ENCODE measurements around the gene MRPL38. TPM values are rescaled to one million over a fixed set of nuclear protein-coding genes. Genes with fewer than 3 reads are reported as not detected.

Gene MRPL38
- polyA plus RNA-seq, 1 of the 3 experiments (the other 2 are of a cell fraction), result 93.9 TPM

GRCh38 chr17:75899353-75899752, 5.3 kb downstream of the MRPL38 start:
- H3K9ac ChIP-seq, result no peak overlapping the region
- peaks cover 26 to 42% of the 10 kb centered on the region in 2 experiments for H3K36me3 ChIP-seq (replicated peaks in 1 of 2; ENCODE audit: control insufficient read depth in 1 of 2, insufficient read depth in 2 of 2, low read length in 1 of 2)
- no peaks in the 10 kb centered on the region for H3K27me3 ChIP-seq (ENCODE audit: insufficient read depth)
- ChIA-PET POLR2A (interaction anchor here (1.2 kb wide), 1 partner anchor 27 kb away, joined by 3 read pairs; no protein-coding TSS in a partner anchor), CTCF (interaction anchor here (0.6 to 16.0 kb wide), 5 partner anchors 21 to 116 kb away, joined by 3 to 214 read pairs (median 3); partner anchors contain the start of gene TRIM47)
- H3K4me3 ChIP-seq (ENCODE audit: low read depth in 2 of 2, low read length in 1 of 2), result no peak overlapping the region
- no peaks in the 10 kb centered on the region for H4K20me1 ChIP-seq (ENCODE audit: insufficient read depth)
- peaks cover 13 to 17% of the 10 kb centered on the region in 2 experiments; a peak in 3 of 4 replicates for H3K4me1 ChIP-seq (ENCODE audit: control insufficient read depth in 1 of 2, insufficient read depth in 2 of 2, low read depth in 1 of 2, low read length in 1 of 2)
- H3K27ac ChIP-seq (ENCODE audit: low read depth in 2 of 2, low read length in 1 of 2), result no peak overlapping the region
- TF ChIP-seq, protein P1, sequence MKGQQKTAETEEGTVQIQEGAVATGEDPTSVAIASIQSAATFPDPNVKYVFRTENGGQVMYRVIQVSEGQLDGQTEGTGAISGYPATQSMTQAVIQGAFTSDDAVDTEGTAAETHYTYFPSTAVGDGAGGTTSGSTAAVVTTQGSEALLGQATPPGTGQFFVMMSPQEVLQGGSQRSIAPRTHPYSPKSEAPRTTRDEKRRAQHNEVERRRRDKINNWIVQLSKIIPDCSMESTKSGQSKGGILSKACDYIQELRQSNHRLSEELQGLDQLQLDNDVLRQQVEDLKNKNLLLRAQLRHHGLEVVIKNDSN (IDR thresholded peaks at IDR 0.05; ENCODE audit: borderline replicate concordance, low read depth), result no peak
- TF ChIP-seq JUND (IDR thresholded peaks at IDR 0.05), result no peak
- TF ChIP-seq, protein P2, sequence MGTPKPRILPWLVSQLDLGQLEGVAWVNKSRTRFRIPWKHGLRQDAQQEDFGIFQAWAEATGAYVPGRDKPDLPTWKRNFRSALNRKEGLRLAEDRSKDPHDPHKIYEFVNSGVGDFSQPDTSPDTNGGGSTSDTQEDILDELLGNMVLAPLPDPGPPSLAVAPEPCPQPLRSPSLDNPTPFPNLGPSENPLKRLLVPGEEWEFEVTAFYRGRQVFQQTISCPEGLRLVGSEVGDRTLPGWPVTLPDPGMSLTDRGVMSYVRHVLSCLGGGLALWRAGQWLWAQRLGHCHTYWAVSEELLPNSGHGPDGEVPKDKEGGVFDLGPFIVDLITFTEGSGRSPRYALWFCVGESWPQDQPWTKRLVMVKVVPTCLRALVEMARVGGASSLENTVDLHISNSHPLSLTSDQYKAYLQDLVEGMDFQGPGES (IDR thresholded peaks at IDR 0.05; ENCODE audit: low read depth, low read length), result no peak
- TF ChIP-seq USF2 (IDR thresholded peaks at IDR 0.05; ENCODE audit: borderline replicate concordance, low read depth, low read length), result no peak
- TF ChIP-seq YY1 (IDR thresholded peaks at IDR 0.05; ENCODE audit: low read depth), result no peak
- no peak for TF ChIP-seq NFIC (IDR thresholded peaks at IDR 0.05; ENCODE audit: borderline replicate concordance)
- TF ChIP-seq RAD21 (IDR thresholded peaks at IDR 0.05; ENCODE audit: low read length), result no peak
- no peak for TF ChIP-seq RFX5 (IDR thresholded peaks at IDR 0.05; ENCODE audit: low read length)
- TF ChIP-seq EP300 (IDR thresholded peaks at IDR 0.05; ENCODE audit: borderline replicate concordance in 1 of 2, low read depth in 1 of 2, low read length in 1 of 2), result no peak
- TF ChIP-seq RCOR1 (IDR thresholded peaks at IDR 0.05; ENCODE audit: low read length), result no peak
- no peak for TF ChIP-seq PBX3 (IDR thresholded peaks at IDR 0.05)
- TF ChIP-seq ELF1 (IDR thresholded peaks at IDR 0.05), result no peak
- TF ChIP-seq CTCF (IDR thresholded peaks at IDR 0.05), result no peak
- no peak for TF ChIP-seq EZH2phosphoT487 (IDR thresholded peaks at IDR 0.05; ENCODE audit: borderline replicate concordance, low read depth)
- TF ChIP-seq, protein P3, sequence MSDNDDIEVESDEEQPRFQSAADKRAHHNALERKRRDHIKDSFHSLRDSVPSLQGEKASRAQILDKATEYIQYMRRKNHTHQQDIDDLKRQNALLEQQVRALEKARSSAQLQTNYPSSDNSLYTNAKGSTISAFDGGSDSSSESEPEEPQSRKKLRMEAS (IDR thresholded peaks at IDR 0.05; ENCODE audit: low read depth), result no peak
- TF ChIP-seq GABPA (IDR thresholded peaks at IDR 0.05; ENCODE audit: low read depth), result no peak
- no peak for TF ChIP-seq SMC3 (IDR thresholded peaks at IDR 0.05; ENCODE audit: low read depth, low read length)
- TF ChIP-seq CHD2 (IDR thresholded peaks at IDR 0.05; ENCODE audit: low read length, partially characterized antibody), result no peak
- no peak for TF ChIP-seq MEF2A (IDR thresholded peaks at IDR 0.05; ENCODE audit: borderline replicate concordance, low read depth)
- no peak for TF ChIP-seq RXRA (IDR thresholded peaks at IDR 0.05; ENCODE audit: borderline replicate concordance, low read depth)
- 100% methylated on average over 10 of the region's 13 CpGs for WGBS (ENCODE audit: low lambda C conversion rate)
- H3K9me2 ChIP-seq, result no peaks in the 10 kb centered on the region
- H3K4me2 ChIP-seq, result no peak overlapping the region
- no peak for DNase-seq
- H2AFZ ChIP-seq (ENCODE audit: low read depth), result no peak overlapping the region
- peaks cover 24% of the 10 kb centered on the region for H3F3A ChIP-seq (replicated peaks; ENCODE audit: insufficient read depth)
- H3K79me2 ChIP-seq (ENCODE audit: insufficient read depth), result peaks cover 44% of the 10 kb centered on the region
- no peaks in the 10 kb centered on the region for H3K9me3 ChIP-seq
